Keratinocyte (primary cell): ENCODE measurements around the gene MYOC. TPM values are rescaled to one million over a fixed set of nuclear protein-coding genes. Genes with fewer than 3 reads are reported as not detected.

Experiments used
- DNase-seq: peaks from one replicate; pipeline ENCODE4 v3.0.0-alpha.2; 2011; ENCODE audit warnings: low read depth, missing footprints, low spot score
- FAIRE-seq: peaks from 2 replicates; lab custom pipeline; 2011; peaks lifted over from hg19 to GRCh38; lab: Jason Lieb, UNC
- H2AFZ ChIP-seq: 2 replicates; pipeline ENCODE4 v1.6.0; 2012; ENCODE audit warnings: low read length, control low read depth, inconsistent platforms; ENCODE audit not compliant: control insufficient read depth
- H3K27ac ChIP-seq: 2 replicates; pipeline ENCODE4 v1.5.1; 2011; ENCODE audit warnings: low read length; ENCODE audit not compliant: control insufficient read depth, insufficient read depth
- H3K27me3 ChIP-seq: 3 replicates; pipeline ENCODE4 v1.6.0; 2011; ENCODE audit warnings: low read length; ENCODE audit not compliant: control insufficient read depth, insufficient read depth; ENCODE audit errors: extremely low read depth
- H3K36me3 ChIP-seq, 2 experiments: 2 replicates in 1 of 2; 3 replicates in 1 of 2; pipeline ENCODE4 v1.5.1; 2011; ENCODE audit warnings: low read length in 2 of 2, mild to moderate bottlenecking in 1 of 2; ENCODE audit not compliant: control insufficient read depth in 2 of 2, insufficient read depth in 2 of 2; ENCODE audit errors: extremely low read depth in 1 of 2
- H3K4me1 ChIP-seq: 3 replicates; pipeline ENCODE4 v1.5.1; 2011; ENCODE audit warnings: low read length; ENCODE audit not compliant: control insufficient read depth, insufficient read depth; ENCODE audit errors: extremely low read depth
- H3K4me2 ChIP-seq: 3 replicates; pipeline ENCODE4 v1.6.0; 2011; ENCODE audit warnings: low read depth, low read length; ENCODE audit not compliant: control insufficient read depth, insufficient read depth; ENCODE audit errors: extremely low read depth
- H3K4me3 ChIP-seq, 3 experiments: fragments of 200-600 bp in 1 of 3; sonication (generic) in 1 of 3; 2 replicates in 2 of 3; 3 replicates in 1 of 3; pipeline ENCODE4 v1.5.1; 2011 to 2016; ENCODE audit warnings: low read length in 3 of 3, mild to moderate bottlenecking in 3 of 3, control low read depth in 2 of 3, inconsistent platforms in 1 of 3, low read depth in 1 of 3, mixed read lengths in 1 of 3, mixed run types in 1 of 3, moderate library complexity in 1 of 3; ENCODE audit not compliant: control insufficient read depth in 2 of 3, insufficient read depth in 2 of 3; ENCODE audit errors: extremely low read depth in 1 of 3
- H3K79me2 ChIP-seq: 2 replicates; pipeline ENCODE4 v1.6.0; 2012; ENCODE audit warnings: low read length; ENCODE audit not compliant: control insufficient read depth, insufficient read depth
- H3K9ac ChIP-seq: 3 replicates; pipeline ENCODE4 v1.6.0; 2011; ENCODE audit warnings: low read length; ENCODE audit not compliant: control insufficient read depth, insufficient read depth; ENCODE audit errors: extremely low read depth
- H3K9me1 ChIP-seq: 3 replicates; pipeline ENCODE4 v1.6.0; 2011; ENCODE audit warnings: low read length; ENCODE audit not compliant: control insufficient read depth, insufficient read depth; ENCODE audit errors: extremely low read depth
- H3K9me3 ChIP-seq: 2 replicates; pipeline ENCODE4 v1.5.1; 2012; ENCODE audit warnings: low read depth, low read length; ENCODE audit not compliant: control insufficient read depth
- H4K20me1 ChIP-seq: 3 replicates; pipeline ENCODE4 v1.6.0; 2011; ENCODE audit warnings: low read length; ENCODE audit not compliant: control insufficient read depth, insufficient read depth; ENCODE audit errors: extremely low read depth
- CTCF ChIP-seq, 3 experiments: IDR thresholded peaks in 1 of 3; conservative IDR thresholded peaks in 1 of 3; optimal IDR thresholded peaks in 1 of 3; 2 replicates in 2 of 3; 3 replicates in 1 of 3; pipeline versions ENCODE3 to v1.5.1; 2011; ENCODE audit warnings: low read length in 3 of 3, mild to moderate bottlenecking in 3 of 3, moderate library complexity in 2 of 3, control low read depth in 1 of 3, inconsistent platforms in 1 of 3; ENCODE audit not compliant: insufficient read depth in 2 of 3; ENCODE audit errors: extremely low read depth in 1 of 3
- EZH2 ChIP-seq: IDR thresholded peaks from one replicate; pipeline ENCODE4 v1.6.1; 2012; ENCODE audit warnings: inconsistent platforms, mild to moderate bottlenecking, low read length, moderate library complexity
- dilution Hi-C: fragments of 300-500 bp; cut with MboI; formaldehyde crosslinking; loops from one replicate; pipeline ENCODE4 v1.7.0; 2020; ENCODE audit warnings: low sequenced_read_pairs; ENCODE audit not compliant: extremely low pct_ligation_motif_present
- polyA plus RNA-seq, 5 experiments: library from polyadenylated mRNA; depleted of rRNA in 3 of 5; stranded (reverse) in 3 of 5; stranded (forward) in 1 of 5; unstranded in 1 of 5; fragments of >200 nt; gene quantifications; 1 replicate in 1 of 5; 2 replicates in 3 of 5; 3 replicates in 1 of 5; pipeline versions ENCODE4 v1.2.1 to v1.2.3, GENCODE V29; 2011 to 2012; ENCODE audit warnings: missing spikeins in 2 of 5, low read depth in 1 of 5, low replicate concordance in 1 of 5

The MYOC gene
- polyA plus RNA-seq, 1 donor (not counting 4 experiments of a cell fraction or from before 2014, with no cell fraction given): not detected

- H4K20me1 ChIP-seq: no peaks in the 10 kb centered on the region
- no peak overlapping the region for H2AFZ ChIP-seq
- no peaks in the 10 kb centered on the region for H3K9me1 ChIP-seq
- H3K4me3 ChIP-seq: no peak overlapping the region
- no peaks in the 10 kb centered on the region for H3K36me3 ChIP-seq
- no peaks in the 10 kb centered on the region for H3K4me1 ChIP-seq
- H3K27me3 ChIP-seq: no peaks in the 10 kb centered on the region
- TF ChIP-seq EZH2 (no peak), CTCF (optimal IDR thresholded peaks at IDR 0.05 in 1 of 3, IDR thresholded peaks at IDR 0.05 in 1 of 3, conservative IDR thresholded peaks at IDR 0.05 in 1 of 3; ENCODE audit: extremely low read depth in 1 of 3, insufficient read depth in 2 of 3, low read length in 3 of 3) (no peak)
- no peak overlapping the region for H3K4me2 ChIP-seq
- dilution Hi-C loops: loop anchor here (25.0 kb wide), 1 partner anchor 346 kb away; no protein-coding TSS in a partner anchor
- H3K79me2 ChIP-seq: no peaks in the 10 kb centered on the region
- H3K27ac ChIP-seq: no peak overlapping the region
- FAIRE-seq (no peak), DNase-seq (no peak)
- no peaks in the 10 kb centered on the region for H3K9me3 ChIP-seq
- no peak overlapping the region for H3K9ac ChIP-seq
Observed at GRCh38 chr1:171641076-171641864, 11.2 kb downstream of the MYOC start.

GRCh38 chr1:171640225-171640624 is 12.3 kb downstream of the MYOC start:
- DNase-seq (no peak), FAIRE-seq (no peak)
- Histone ChIP-seq H2AFZ (no peak overlapping the region), H3K27ac (no peak overlapping the region), H3K9ac (no peak overlapping the region), H3K36me3 (no peaks in the 10 kb centered on the region), H3K79me2 (no peaks in the 10 kb centered on the region), H3K4me2 (no peak overlapping the region), H4K20me1 (no peaks in the 10 kb centered on the region), H3K4me3 (no peak overlapping the region), H3K9me1 (no peaks in the 10 kb centered on the region), H3K4me1 (no peaks in the 10 kb centered on the region), H3K9me3 (no peaks in the 10 kb centered on the region), H3K27me3 (no peaks in the 10 kb centered on the region)
- dilution Hi-C loops: loop anchor here (25.0 kb wide), 1 partner anchor 347 kb away; no protein-coding TSS in a partner anchor
- TF ChIP-seq CTCF (optimal IDR thresholded peaks at IDR 0.05 in 1 of 3, IDR thresholded peaks at IDR 0.05 in 1 of 3, conservative IDR thresholded peaks at IDR 0.05 in 1 of 3; ENCODE audit: extremely low read depth in 1 of 3, insufficient read depth in 2 of 3, low read length in 3 of 3) (no peak), EZH2 (no peak)
